GM19328 (cell line): Measurements from ENCODE around the gene PMFBP1.

ENCODE experiments used
- ATAC-seq: cut with Tn5 transposase; IDR thresholded peaks from one replicate; pipeline ENCODE4 v1.9.1; 2021; ENCODE audit warnings: mild to moderate bottlenecking, moderate library complexity; ENCODE audit not compliant: unreplicated experiment

PMFBP1 gene

DNA sequence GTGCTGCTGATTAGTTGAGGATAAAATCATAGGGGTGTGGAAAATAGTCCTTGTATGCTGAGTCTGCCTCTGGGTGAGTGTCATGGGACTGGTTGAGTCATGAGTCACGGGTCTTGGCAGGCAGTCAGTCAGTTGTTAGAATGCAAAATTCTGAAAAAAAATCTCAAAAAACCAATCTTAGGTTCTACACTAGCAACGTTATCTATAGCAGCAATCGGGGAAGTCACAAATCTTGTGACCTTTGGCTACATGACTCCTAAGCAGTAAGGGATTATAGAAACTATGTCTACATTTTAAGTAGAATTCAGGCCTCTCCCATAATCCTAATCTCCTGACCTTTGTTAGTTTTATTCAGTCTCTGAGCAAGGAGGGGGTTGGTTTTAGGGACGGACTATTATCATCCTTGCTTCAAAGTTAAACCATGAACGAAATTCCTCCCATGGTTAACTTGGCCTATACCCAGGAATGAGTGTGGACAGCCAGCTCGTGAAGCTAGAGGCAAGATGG, 18.0 kb upstream of the PMFBP1 start:
- no peak for ATAC-seq

- ATAC-seq, result no peak
Observed at GRCh38 chr16:72188541-72188940, 16.6 kb upstream of the PMFBP1 start.

GRCh38 chr16:72187551-72187950, 15.6 kb upstream of the PMFBP1 start:
- ATAC-seq, result no peak

GRCh38 chr16:72182976-72183375, 11.0 kb upstream of the PMFBP1 start:
- ATAC-seq, result no peak

DNA sequence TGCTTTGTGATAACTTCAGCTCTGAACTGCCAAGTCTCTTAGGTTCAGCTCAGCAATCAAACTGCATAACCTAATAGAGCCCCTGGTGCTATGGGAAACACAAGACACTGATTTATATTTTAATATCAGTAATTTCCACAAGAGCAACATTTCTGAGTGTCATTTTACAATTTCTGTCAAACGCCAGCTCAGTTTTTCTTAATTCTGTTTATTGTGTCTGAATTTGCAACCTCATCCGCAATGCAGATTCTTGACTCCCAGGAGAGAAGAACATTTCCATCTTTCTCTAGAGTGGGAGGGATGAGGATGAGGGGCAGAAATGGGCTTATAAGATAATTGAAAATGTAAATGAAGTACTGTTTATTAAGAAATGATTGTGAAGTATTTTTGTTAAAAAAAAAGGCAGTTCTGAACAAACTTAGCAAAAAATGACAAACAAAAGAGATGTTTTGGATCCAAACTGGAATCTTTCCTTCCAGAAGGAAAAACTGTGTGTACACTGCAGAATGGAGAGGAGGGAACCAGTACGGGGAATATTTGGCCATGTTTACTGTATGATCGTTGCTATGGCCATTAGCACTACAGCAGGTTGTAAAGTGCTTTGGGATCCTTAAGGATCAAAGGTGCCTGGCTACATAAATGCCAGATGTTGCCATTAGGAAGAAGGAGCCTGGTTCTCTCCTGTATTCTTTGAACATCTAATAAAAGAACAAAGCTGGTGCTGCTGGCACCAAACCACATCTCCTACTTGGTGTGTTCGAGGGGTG, 7.4 kb upstream of the PMFBP1 start:
- ATAC-seq, result no peak

GRCh38 chr16:72174726-72175125, 2.8 kb upstream of the PMFBP1 start:
- no peak for ATAC-seq

GRCh38 chr16:72173997-72174396, 2.0 kb upstream of the PMFBP1 start:
- no peak for ATAC-seq

DNA sequence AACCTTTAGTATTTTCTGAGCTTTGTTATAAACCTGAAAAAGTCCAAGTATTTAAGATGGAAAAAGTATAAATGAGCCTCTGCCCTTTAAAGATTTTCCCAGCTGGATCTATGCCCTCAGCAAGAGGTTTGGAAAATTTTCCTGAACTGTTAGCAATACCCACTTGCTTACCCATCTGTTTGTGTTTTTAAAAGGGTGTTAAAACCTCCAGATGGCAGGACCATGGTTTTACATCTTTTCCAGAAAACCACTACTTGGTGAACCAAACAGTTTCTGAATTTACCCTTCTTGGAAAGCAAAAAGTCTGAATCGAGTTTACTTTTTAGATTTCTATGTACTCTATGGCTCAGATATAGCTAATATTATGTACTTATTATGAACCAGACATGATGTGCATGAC, 719 bp downstream of the PMFBP1 start:
- ATAC-seq, result no peak

- ATAC-seq, result no peak
Observed at GRCh38 chr16:72169708-72170107, 2.2 kb downstream of the PMFBP1 start.

- no peak for ATAC-seq
Observed at GRCh38 chr16:72168365-72168764, 3.6 kb downstream of the PMFBP1 start.

DNA sequence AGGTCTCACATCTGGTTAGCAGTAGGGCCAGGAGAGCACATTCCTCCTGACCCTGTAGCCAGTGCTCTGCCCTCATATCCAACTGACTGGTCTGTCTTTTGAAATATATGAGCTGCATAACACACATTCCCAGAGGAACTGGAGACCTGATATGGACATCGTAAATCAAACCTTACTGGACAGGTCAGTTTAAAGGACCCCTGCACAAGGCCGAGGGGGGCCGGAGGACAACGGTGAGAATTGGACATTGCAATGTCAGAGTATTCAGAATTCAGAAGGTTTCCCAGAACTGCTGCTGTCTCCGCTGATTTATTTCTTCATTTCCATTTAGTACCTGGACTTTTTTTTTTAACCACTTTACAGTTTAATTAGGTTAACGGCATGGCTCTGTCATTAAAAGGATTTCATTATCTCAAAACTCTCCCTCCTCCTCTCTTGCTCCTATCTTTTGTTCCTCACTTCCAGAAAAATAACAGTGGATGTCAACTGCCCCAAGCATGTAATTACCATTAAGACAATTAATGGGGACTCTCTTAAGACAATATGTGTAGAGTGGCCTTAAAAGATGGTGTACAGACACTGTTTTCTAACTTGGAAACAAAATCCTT, 4.9 kb downstream of the PMFBP1 start:
- ATAC-seq, result no peak

DNA sequence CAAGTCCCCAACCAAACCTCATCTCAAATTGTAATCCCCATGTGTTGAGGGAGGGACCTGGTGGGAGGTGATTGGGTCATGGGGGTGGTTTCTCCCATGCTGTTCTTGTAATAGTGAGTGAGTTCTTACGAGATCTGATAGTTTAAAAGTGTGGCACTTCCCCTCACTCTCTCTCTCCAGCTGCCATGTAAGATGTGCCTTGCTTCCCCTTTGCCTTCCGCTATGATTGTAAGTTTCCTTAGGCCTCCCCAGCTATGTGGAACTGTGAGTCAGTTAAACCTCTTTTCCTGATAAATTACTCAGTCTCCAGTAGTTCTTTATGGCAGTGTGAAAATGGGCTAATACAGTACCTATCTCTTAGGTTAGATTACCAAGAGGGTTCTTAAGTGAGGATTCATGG, 5.8 kb downstream of the PMFBP1 start:
- no peak for ATAC-seq

DNA sequence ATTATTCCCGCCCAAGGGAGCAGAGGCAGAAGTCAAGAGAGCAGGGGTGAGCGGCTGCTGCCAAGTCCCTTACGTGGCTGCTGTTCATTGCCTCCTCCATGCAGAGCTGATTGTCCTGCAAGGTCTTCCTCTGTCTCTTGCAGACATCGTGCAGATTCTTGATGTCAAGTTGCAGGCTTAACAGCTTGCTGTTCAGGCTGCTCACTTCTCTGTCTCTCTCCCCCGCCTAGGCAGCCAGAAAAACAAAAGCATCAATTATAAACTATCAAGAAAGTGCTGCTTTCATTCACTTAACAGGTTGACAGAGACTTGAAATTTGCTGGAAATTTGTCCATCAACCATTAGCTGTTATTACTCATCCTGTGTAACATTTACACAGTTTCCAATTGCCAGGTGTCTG, 7.3 kb downstream of the PMFBP1 start:
- ATAC-seq, result no peak

GRCh38 chr16:72162105-72162692, 9.8 kb downstream of the PMFBP1 start:
- no peak for ATAC-seq

DNA sequence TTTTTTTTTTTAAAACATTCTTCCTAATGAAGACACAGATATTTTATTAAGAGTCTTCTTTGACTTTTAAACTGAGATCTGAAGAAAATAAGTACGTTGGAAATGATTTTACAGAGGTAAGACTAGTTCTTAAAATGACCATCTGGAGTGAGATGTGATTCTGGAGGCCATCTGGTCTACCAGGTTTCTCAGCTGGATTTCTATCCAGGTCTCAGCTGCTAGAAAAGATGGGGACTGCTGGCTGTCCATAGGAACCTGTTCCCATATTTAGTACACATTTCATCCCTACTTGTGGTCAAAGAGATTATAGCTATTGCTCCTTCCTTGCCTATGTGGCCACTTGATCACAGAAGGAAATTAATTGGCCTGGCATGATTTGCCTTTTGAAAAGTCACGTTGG, 12.2 kb downstream of the PMFBP1 start:
- ATAC-seq, result no peak

- no peak for ATAC-seq
Observed at GRCh38 chr16:72159386-72159785, 12.6 kb downstream of the PMFBP1 start.

DNA sequence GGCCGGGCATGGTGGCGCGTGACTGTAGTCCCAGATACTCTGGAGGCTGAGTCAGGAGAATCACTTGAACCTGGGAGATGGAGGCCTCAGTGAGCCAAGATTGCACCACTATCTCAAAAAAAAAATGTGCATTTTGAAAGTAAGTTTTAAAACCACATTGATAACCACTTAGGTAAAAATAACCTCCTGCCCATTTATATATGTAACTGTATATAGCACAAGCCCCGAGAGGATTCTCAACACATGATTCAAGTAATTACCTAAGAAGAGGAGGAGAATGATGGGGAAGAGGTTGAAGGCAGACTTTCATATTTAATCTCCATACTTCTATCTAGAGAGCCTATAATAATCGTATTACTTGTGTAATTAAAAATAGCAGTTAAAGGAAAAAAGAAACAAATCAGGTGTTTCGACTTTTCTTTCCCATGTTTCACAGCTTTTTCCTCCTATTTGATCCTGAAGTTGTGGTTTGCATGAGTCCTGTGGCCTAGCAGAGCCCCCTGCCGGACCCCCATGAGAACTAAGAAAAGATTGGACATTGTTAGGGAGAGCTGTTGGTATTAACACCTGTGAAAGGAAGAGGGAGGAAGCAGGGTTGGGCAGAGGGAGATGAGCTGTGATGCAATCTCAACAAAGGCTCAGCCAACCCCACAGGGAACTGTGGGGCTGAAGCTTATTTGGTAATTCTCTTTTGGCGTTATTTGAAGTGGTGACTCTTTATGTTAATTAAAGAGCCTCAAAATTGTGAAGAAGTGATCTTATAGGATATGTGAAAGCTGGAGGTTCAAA, 22.1 kb downstream of the PMFBP1 start:
- no peak for ATAC-seq

- ATAC-seq, result no peak
Observed at GRCh38 chr16:72142476-72142875, 29.5 kb downstream of the PMFBP1 start.

GRCh38 chr16:72139908-72140307, 32.0 kb downstream of the PMFBP1 start:
- no peak for ATAC-seq

DNA sequence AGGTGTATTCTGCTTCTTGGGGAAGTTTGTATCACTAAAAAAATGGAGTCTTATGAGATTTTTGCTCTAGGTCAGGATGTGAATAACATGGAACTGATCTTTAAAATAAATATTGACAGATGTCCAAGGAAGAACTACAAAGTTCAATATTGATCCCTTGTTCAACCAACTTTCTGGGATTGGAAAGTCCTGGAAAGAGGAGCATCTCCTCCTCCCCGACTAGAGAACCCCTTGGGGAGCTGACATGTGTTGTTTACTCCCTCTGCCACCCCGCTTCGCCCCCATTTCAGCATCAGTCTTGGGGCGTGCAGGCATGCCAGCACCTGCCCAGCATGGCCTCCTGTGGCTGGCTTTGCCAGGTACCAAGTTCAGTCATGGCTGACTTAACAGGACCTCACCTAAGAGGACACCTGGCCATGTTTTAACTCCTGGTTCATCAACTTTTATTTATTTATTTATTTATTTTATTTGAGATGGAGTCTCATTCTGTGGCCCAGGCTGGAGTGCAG, 33.8 kb downstream of the PMFBP1 start:
- no peak for ATAC-seq

- ATAC-seq, result no peak
Observed at GRCh38 chr16:72137380-72138063, 34.4 kb downstream of the PMFBP1 start.
